ENCODE measurements around the gene VHLL.
A peak's percentile ranks its signal among the peaks of the same experiment; 100 is the strongest.

VHLL gene

GRCh38 chr1:156289857-156290256, 9.2 kb downstream of the VHLL start:
- DNase-seq, result no peak

- no peak for DNase-seq
These were observed 13.0 kb downstream of the VHLL start for GRCh38 chr1:156286061-156286460.

GRCh38 chr1:156285437-156285836, 13.7 kb downstream of the VHLL start:
- DNase-seq, result no peak

GRCh38 chr1:156284757-156285156, 14.3 kb downstream of the VHLL start:
- DNase-seq, result no peak

- DNase-seq, result no peak
These were observed 15.0 kb downstream of the VHLL start, which contains the start of gene TMEM79 for GRCh38 chr1:156284112-156284511. TSS of gene TMEM79 (plus strand) at chr1:156284325. CDS start at chr1:156285227, 902 bp downstream.

GRCh38 chr1:156283521-156283920, 15.6 kb downstream of the VHLL start:
- no peak for DNase-seq

- peak; percentile 74 for DNase-seq
These were observed 16.5 kb downstream of the VHLL start, which contains the start of gene SMG5 for GRCh38 chr1:156282479-156283222. TSS of gene SMG5 (minus strand) at chr1:156282825. CDS start at chr1:156282680, 145 bp downstream.

GRCh38 chr1:156281693-156282478, 17.2 kb downstream of the VHLL start:
- DNase-seq, result no peak

GRCh38 chr1:156281281-156281680, 17.8 kb downstream of the VHLL start:
- DNase-seq, result no peak

- DNase-seq, result no peak
These were observed 19.3 kb downstream of the VHLL start for GRCh38 chr1:156279837-156280236.

GRCh38 chr1:156276966-156277381, 22.1 kb downstream of the VHLL start:
- DNase-seq, result no peak

- DNase-seq, result no peak
These were observed 22.6 kb downstream of the VHLL start for GRCh38 chr1:156276532-156276931.

GRCh38 chr1:156270314-156270713, 28.8 kb downstream of the VHLL start:
- no peak for DNase-seq

GRCh38 chr1:156268336-156268735, 30.8 kb downstream of the VHLL start:
- no peak for DNase-seq

- no peak for DNase-seq
These were observed 33.1 kb downstream of the VHLL start for GRCh38 chr1:156266051-156266450.

GRCh38 chr1:156263288-156263655, 35.8 kb downstream of the VHLL start:
- no peak for DNase-seq

- DNase-seq, result peak; percentile 55
These were observed 36.4 kb downstream of the VHLL start for GRCh38 chr1:156262461-156263287.

- DNase-seq, result no peak
These were observed 38.2 kb downstream of the VHLL start for GRCh38 chr1:156260896-156261295.

- no peak for DNase-seq
These were observed 39.3 kb downstream of the VHLL start for GRCh38 chr1:156259805-156260204.

GRCh38 chr1:156258859-156259258, 40.2 kb downstream of the VHLL start:
- DNase-seq, result no peak

GRCh38 chr1:156257711-156258110, 41.4 kb downstream of the VHLL start:
- no peak for DNase-seq

GRCh38 chr1:156253634-156254033, 45.5 kb downstream of the VHLL start:
- no peak for DNase-seq

GRCh38 chr1:156251527-156251926, 47.6 kb downstream of the VHLL start:
- no peak for DNase-seq

Measured in 8988T (cell line).